BLaER1 treated with 17β-estradiol and CSF1 and Interleukin-3, amounts not matched to agents 10 nM and 100 nM (cell line): ENCODE data around the gene CYP1B1.
A peak's percentile ranks its signal among the peaks of the same experiment; 100 is the strongest.

Experiments used
- H3K27ac ChIP-seq, 11 experiments: shearing (Covaris generic); formaldehyde crosslinking; 2 replicates each; pipeline ENCODE4 v1.8.1; 2022
- H3K27me3 ChIP-seq, 11 experiments: shearing (Covaris generic); formaldehyde crosslinking; 2 replicates each; pipeline ENCODE4 v1.8.1; 2022
- H3K36me3 ChIP-seq, 11 experiments: shearing (Covaris generic); formaldehyde crosslinking; 2 replicates each; pipeline ENCODE4 v1.8.1; 2022
- H3K4me1 ChIP-seq, 10 experiments: shearing (Covaris generic); formaldehyde crosslinking; 2 replicates each; pipeline ENCODE4 v1.8.1; 2022
- H3K4me2 ChIP-seq, 11 experiments: shearing (Covaris generic); formaldehyde crosslinking; 2 replicates each; pipeline ENCODE4 v1.8.1; 2022
- H3K4me3 ChIP-seq, 10 experiments: shearing (Covaris generic); formaldehyde crosslinking; 2 replicates each; pipeline ENCODE4 v1.8.1; 2022
- H3K9ac ChIP-seq, 11 experiments: shearing (Covaris generic); formaldehyde crosslinking; 2 replicates each; pipeline ENCODE4 v1.8.1; 2022
- H3K9me3 ChIP-seq, 11 experiments: shearing (Covaris generic); formaldehyde crosslinking; replicated peaks in 1 of 11; 2 replicates each; pipeline ENCODE4 v1.8.1; 2022
- H4K20me1 ChIP-seq, 11 experiments: shearing (Covaris generic); formaldehyde crosslinking; 2 replicates each; pipeline ENCODE4 v1.8.1; 2022
- Cebpa-rat ChIP-seq, 11 experiments: shearing (Covaris generic); IDR thresholded peaks; 2 replicates each; pipeline ENCODE4 v1.8.1; 2022

CYP1B1 gene

DNA sequence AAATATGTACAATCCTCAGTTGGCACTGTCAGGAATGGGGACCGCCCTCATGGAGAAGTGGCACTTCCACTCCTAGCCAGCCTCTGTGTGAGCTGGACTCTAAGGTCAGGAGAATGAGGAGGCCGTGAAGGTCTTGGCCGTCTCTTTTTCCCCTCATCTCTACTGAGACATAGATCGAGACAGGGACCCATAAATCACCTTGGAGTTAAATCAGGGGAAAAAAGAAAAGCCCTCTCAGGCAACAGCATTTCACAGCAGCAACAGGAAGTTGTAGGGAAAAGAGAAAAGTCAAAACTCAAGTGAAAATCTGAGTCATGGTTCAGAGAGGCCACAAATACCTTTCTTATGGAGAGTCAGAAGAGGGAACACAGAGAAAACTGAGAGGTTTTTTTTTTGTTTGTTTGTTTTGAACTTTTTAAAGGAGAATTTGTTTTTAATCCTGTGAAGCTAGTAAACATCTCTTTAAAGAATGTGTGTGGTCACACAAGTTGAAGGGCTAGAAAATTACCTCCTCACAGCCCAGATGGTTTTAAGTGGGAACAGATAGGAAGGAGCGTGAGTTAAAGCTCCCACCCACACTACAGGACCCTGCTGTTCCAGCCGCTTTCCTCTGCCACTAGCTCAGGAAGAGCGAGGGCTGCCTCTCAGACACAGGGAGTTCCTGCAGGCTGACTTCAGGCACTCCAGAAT, 30.6 kb upstream of the CYP1B1 start:
- Histone ChIP-seq H3K4me1 (peaks cover 0 to 21% (median 10%) of the 10 kb centered on the region in 10 experiments; a peak in 12 of 20 replicates), H3K4me3 (no peak overlapping the region), H3K27me3 (no peaks in the 10 kb centered on the region), H4K20me1 (no peaks in the 10 kb centered on the region), H3K9ac (peak overlapping the region in 5 of 11 experiments; percentile 30 to 63 (median 33); a peak in 8 of 22 replicates), H3K36me3 (no peaks in the 10 kb centered on the region), H3K27ac (peak overlapping the region in 6 of 11 experiments; percentile 20 to 73 (median 58); a peak in 9 of 22 replicates), H3K4me2 (peak overlapping the region in 5 of 11 experiments; percentile 56 to 85 (median 81); a peak in 10 of 22 replicates), H3K9me3 (peaks cover 0 to 14% (median 9%) of the 10 kb centered on the region in 11 experiments; a peak in 12 of 22 replicates)
- no peak for TF ChIP-seq Cebpa-rat (IDR thresholded peaks at IDR 0.05)

DNA sequence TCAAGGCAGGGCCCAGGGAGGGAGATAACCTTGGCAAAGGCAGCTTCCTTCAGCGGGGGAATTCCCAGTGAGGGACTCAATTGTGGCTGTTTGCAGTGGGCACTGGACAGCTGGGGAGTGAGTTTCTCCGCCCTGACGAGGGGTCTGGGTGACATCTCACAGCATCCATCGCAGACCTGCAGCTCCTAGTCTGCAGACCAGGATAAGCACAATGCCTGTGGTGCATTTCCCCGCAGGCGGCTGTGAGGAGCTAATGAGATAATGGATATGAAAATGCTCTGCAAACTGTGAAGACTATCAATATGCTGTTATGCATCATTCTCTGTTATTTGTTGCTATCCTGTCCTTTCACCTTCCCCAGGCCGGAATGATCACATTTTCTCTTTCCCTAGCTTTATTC, 30.0 kb upstream of the CYP1B1 start:
- peak overlapping the region in 4 of 11 experiments; percentile 76 to 85 (median 83); a peak in 7 of 22 replicates for H3K4me2 ChIP-seq
- H3K27ac ChIP-seq, result 0 out of 22 replicates have a peak overlapping the region, but pooled peaks of 2 of the 11 experiments have one; percentile 20 to 66
- no peak overlapping the region for H3K4me3 ChIP-seq
- TF ChIP-seq Cebpa-rat (IDR thresholded peaks at IDR 0.05), result no peak
- no peaks in the 10 kb centered on the region for H3K36me3 ChIP-seq
- no peaks in the 10 kb centered on the region for H3K27me3 ChIP-seq
- no peaks in the 10 kb centered on the region for H4K20me1 ChIP-seq
- H3K4me1 ChIP-seq, result peaks cover 0 to 21% (median 10%) of the 10 kb centered on the region in 10 experiments; a peak in 12 of 20 replicates
- H3K9me3 ChIP-seq, result peaks cover 0 to 12% (median 4%) of the 10 kb centered on the region in 11 experiments; a peak in 7 of 22 replicates
- no peak overlapping the region; a peak in 1 of 22 replicates for H3K9ac ChIP-seq

DNA sequence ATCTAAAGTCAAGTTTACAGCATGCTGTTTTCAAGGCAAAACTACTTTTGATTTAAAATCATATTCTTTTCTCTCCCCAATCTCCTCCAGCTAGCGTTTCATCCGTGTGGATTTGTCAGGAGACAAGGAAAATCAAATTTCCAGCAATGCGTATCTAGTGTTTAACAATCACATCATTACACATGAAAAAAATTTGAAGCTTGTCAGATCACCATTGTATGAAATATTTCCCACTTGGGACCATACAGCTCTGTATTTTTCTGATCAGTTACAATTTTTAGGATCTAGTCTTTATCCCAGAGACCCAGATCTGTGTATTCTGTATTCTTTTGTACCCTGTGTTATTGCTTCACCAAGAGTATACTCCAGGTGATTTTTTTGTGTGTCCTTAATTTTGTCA, 28.6 kb upstream of the CYP1B1 start:
- H3K36me3 ChIP-seq, result no peaks in the 10 kb centered on the region
- no peaks in the 10 kb centered on the region for H3K27me3 ChIP-seq
- H3K9ac ChIP-seq, result no peak overlapping the region
- peaks cover 0 to 12% (median 4%) of the 10 kb centered on the region in 11 experiments; a peak in 7 of 22 replicates for H3K9me3 ChIP-seq
- H4K20me1 ChIP-seq, result no peaks in the 10 kb centered on the region
- no peak overlapping the region for H3K4me2 ChIP-seq
- no peak overlapping the region for H3K27ac ChIP-seq
- no peak overlapping the region for H3K4me3 ChIP-seq
- peaks cover 0 to 26% (median 10%) of the 10 kb centered on the region in 10 experiments; a peak in 12 of 20 replicates for H3K4me1 ChIP-seq
- no peak for TF ChIP-seq Cebpa-rat (IDR thresholded peaks at IDR 0.05)

DNA sequence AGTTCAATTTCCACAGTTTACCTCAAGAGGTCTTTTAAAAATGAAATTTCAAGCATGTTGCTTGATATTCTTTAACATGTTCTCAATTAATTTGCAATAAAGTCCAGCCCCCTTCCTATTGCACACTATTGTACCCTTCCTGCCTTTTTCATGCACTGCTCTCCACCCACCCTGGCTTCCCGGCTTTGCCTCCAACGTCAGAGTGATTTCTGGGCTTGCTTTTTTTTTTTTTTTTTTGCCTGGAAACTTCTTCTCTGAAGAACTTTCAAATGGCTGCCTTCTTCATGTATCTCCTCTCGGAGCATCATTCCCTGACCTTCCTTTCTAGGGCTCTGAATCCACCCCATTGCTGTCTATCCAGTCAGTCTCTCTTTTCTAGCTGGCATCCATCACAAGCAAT, 24.4 kb upstream of the CYP1B1 start:
- Histone ChIP-seq H3K9ac (no peak overlapping the region), H3K27me3 (no peaks in the 10 kb centered on the region), H3K4me3 (no peak overlapping the region), H3K27ac (no peak overlapping the region), H4K20me1 (no peaks in the 10 kb centered on the region), H3K36me3 (no peaks in the 10 kb centered on the region), H3K9me3 (peaks cover 0 to 12% (median 4%) of the 10 kb centered on the region in 11 experiments; a peak in 7 of 22 replicates), H3K4me2 (no peak overlapping the region), H3K4me1 (peaks cover 12 to 25% (median 17%) of the 10 kb centered on the region in 10 experiments)
- TF ChIP-seq Cebpa-rat (IDR thresholded peaks at IDR 0.05), result no peak

DNA sequence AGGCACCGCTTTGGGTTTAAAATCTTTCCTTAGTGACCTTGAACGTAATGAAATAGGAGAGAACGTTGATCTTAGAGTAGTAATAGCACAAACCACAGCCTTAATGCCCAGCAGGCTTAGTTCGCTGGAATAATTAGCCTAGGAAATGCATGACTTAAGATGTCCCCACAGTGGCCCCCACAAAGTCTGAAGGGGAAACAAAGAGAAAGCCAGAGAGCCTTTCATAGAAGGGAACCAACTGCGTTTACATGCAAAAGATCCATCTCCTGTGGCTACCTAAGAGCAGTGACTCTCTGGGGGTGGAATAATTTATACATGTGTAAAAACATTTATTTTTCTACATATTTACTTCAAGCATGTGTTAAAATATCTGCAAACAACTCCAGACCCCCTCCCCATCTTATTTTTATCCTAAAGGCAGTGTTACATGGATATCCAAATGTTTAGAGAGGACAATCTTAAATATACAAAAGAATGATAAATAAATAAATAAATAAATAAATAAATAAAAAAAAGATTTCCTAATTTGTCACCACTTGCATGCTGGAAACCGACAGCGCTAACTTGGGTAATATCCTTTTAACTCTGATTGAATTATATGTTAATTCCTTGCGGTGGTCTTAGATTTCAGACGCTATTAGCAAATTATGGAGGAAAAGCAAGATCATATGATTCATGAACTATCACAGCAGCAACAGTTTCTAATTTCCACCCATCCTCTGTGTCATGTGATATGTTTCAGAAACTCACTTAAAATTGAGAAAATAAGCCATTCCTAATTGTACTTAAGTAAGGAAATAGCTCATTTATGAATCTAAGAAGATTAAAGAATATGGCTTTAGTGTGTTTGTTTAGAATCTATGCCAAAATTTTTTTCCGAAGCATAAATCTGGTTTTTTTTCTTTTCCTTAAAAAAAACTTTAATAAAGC, 23.4 kb upstream of the CYP1B1 start:
- peaks cover 12 to 25% (median 17%) of the 10 kb centered on the region in 10 experiments for H3K4me1 ChIP-seq
- peak overlapping the region in 6 of 10 experiments; percentile 2 to 55 (median 35); a peak in 8 of 20 replicates for H3K4me3 ChIP-seq
- no peaks in the 10 kb centered on the region for H3K27me3 ChIP-seq
- peaks cover 0 to 12% (median 4%) of the 10 kb centered on the region in 11 experiments; a peak in 7 of 22 replicates for H3K9me3 ChIP-seq
- H3K9ac ChIP-seq, result peak overlapping the region in 4 of 11 experiments; percentile 6 to 56 (median 46); a peak in 6 of 22 replicates
- TF ChIP-seq Cebpa-rat (IDR thresholded peaks at IDR 0.05), result no peak
- H3K36me3 ChIP-seq, result no peaks in the 10 kb centered on the region
- H3K27ac ChIP-seq, result no peak overlapping the region
- peak overlapping the region; percentile 43 to 97 (median 75); a peak in 21 of 22 replicates for H3K4me2 ChIP-seq
- no peaks in the 10 kb centered on the region for H4K20me1 ChIP-seq

DNA sequence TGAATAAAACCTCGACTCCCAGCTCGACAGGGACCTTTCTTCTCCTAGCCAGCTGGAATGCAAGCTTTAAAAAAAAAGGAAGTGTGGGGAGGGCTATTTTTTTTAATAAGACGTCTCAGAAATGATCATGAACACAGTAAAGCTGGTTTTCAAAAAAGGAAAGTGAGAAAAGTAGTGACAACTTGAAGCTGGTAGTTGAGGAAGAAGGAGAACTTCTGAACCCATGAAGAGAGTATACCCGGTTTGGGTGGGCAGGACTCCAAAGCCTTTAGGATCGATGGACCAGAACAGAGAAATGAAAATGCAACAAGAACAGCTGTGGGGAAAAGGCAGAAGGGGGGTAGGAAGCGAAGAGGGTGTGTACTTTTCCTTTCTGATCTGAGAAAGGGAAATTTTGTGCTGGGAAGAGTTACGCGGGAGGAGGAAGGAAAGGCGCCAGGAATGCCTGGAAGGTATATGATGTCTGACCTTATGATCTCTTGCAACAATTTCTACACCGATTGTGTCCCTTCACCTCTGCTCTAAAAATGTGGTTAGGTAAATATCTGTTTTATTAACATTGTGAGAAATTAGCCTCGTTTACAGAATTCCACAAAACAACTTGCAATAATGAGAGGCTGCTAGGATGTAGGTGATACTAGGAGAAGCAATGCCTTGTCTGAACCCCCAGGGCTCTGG, 22.6 kb upstream of the CYP1B1 start:
- H3K4me3 ChIP-seq, result peak overlapping the region in 6 of 10 experiments; percentile 2 to 55 (median 35); a peak in 9 of 20 replicates
- H3K9ac ChIP-seq, result peak overlapping the region in 7 of 11 experiments; percentile 3 to 56 (median 22); a peak in 8 of 22 replicates
- H3K4me2 ChIP-seq, result peak overlapping the region; percentile 43 to 97 (median 75)

DNA sequence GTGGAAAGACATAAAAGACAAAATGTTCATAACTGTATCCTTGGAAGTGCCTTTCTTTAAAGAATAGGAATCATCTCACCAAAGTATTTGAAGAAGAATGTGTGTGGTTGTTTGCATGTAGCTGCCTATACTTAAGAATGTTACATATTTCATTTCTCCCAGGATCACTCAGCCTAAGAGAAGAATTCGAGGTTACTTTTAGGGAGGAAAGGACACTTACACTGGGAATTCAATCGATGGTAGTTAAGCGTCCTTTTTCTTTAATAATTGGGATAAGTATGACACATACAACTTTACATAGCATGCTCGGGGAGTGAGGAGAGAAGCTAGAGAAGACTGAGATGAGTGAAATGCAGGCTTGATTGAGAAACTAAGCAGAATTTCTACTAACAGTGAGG, 22.0 kb upstream of the CYP1B1 start:
- Histone ChIP-seq H3K4me1 (peaks cover 12 to 25% (median 17%) of the 10 kb centered on the region in 10 experiments), H3K36me3 (no peaks in the 10 kb centered on the region), H3K4me2 (peak overlapping the region; percentile 43 to 97 (median 75)), H3K9ac (peak overlapping the region in 6 of 11 experiments; percentile 3 to 56 (median 32); a peak in 4 of 22 replicates), H4K20me1 (no peaks in the 10 kb centered on the region), H3K9me3 (peaks cover 0 to 5% (median 0%) of the 10 kb centered on the region in 11 experiments; a peak in 2 of 22 replicates), H3K4me3 (peak overlapping the region in 2 of 10 experiments; percentile 31 to 33; a peak in 3 of 20 replicates), H3K27ac (no peak overlapping the region), H3K27me3 (no peaks in the 10 kb centered on the region)
- no peak for TF ChIP-seq Cebpa-rat (IDR thresholded peaks at IDR 0.05)

More for the DNA sequence above, 22.6 kb upstream of the CYP1B1 start:
- peaks cover 0 to 10% (median 2%) of the 10 kb centered on the region in 11 experiments; a peak in 5 of 22 replicates for H3K9me3 ChIP-seq
- H4K20me1 ChIP-seq, result no peaks in the 10 kb centered on the region
- no peaks in the 10 kb centered on the region for H3K27me3 ChIP-seq
- peak overlapping the region in 1 of 11 experiments; percentile 30; a peak in 1 of 22 replicates for H3K27ac ChIP-seq
- no peaks in the 10 kb centered on the region for H3K36me3 ChIP-seq
- no peak for TF ChIP-seq Cebpa-rat (IDR thresholded peaks at IDR 0.05)
- peaks cover 12 to 25% (median 17%) of the 10 kb centered on the region in 10 experiments for H3K4me1 ChIP-seq
